Thyroid gland (tissue), 4 donors: ENCODE measurements around the gene LRRC8B.

ENCODE experiments used
- POLR2A ChIP-seq, 2 donors: fragments of 450-650 bp; IDR thresholded peaks; one replicate each; pipeline ENCODE4 v1.6.1; 2017; ENCODE audit warnings: antibody characterized with exemption in 2 of 2, mild to moderate bottlenecking in 2 of 2, moderate library complexity in 1 of 2
- TF ChIP-seq, protein P1 (sequence below), 6 experiments: fragments of 200-600 bp in 3 of 6; fragments of 450-650 bp in 3 of 6; sonication (generic) in 3 of 6; IDR thresholded peaks; one replicate each; pipeline ENCODE4 v1.5.1; 2016 to 2019; ENCODE audit warnings: antibody characterized with exemption in 6 of 6, mild to moderate bottlenecking in 2 of 6, inconsistent platforms in 1 of 6, moderate library complexity in 1 of 6

DNA sequence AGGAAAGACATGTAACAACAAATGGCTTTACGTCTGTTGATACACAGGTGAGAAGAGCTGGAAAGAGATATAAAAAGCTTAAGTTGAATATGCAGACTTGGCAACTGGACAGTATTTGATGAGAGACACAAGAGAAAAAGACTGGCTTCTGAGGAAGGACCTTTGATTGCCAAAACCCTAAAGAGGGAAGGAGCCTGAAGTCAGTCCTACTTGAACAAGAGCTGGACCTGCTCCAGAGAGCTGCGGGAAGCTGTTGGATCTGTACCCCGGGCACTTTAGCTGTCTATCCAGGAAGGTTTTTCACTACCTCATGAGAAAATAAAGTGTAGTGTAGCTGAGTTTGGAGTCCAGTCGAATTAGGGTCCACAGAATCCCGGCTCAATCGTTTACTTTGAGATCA is 25.3 kb upstream of the LRRC8B start:
- TF ChIP-seq, protein P1, sequence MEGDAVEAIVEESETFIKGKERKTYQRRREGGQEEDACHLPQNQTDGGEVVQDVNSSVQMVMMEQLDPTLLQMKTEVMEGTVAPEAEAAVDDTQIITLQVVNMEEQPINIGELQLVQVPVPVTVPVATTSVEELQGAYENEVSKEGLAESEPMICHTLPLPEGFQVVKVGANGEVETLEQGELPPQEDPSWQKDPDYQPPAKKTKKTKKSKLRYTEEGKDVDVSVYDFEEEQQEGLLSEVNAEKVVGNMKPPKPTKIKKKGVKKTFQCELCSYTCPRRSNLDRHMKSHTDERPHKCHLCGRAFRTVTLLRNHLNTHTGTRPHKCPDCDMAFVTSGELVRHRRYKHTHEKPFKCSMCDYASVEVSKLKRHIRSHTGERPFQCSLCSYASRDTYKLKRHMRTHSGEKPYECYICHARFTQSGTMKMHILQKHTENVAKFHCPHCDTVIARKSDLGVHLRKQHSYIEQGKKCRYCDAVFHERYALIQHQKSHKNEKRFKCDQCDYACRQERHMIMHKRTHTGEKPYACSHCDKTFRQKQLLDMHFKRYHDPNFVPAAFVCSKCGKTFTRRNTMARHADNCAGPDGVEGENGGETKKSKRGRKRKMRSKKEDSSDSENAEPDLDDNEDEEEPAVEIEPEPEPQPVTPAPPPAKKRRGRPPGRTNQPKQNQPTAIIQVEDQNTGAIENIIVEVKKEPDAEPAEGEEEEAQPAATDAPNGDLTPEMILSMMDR (IDR thresholded peaks at IDR 0.05) = no peak
- no peak for TF ChIP-seq POLR2A (IDR thresholded peaks at IDR 0.05)
